Body of pancreas (tissue), 4 donors: ENCODE results near the gene CSDE1.

Source experiments
- POLR2A ChIP-seq, 3 donors: fragments of 450-650 bp; IDR thresholded peaks; one replicate each; pipeline ENCODE4 v1.6.1; 2016; ENCODE audit warnings: antibody characterized with exemption in 3 of 3, mild to moderate bottlenecking in 2 of 3
- TF ChIP-seq, protein P1 (sequence below), 7 experiments: fragments of 450-650 bp in 4 of 7; fragments of 200-600 bp in 3 of 7; sonication (generic) in 3 of 7; IDR thresholded peaks; one replicate each; pipeline ENCODE4 v1.5.1; 2016 to 2019; ENCODE audit warnings: antibody characterized with exemption in 7 of 7

DNA sequence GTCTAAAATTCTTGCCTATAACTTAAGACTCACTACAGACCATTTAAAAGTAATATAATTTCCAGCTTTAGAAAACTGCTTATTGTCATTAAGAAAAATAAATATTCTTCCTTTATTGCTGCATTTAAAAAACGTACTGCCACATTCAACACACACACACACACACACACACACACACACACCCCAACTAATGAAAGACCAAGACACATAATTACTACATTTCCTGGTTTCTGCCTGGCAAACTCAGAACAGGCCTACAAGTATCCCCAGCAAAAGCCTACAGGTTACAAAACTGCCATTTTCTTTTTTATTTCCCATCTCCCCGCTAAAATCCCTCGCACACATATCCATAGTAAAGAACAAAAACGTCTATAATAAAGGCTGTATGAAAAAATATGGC lies 89.4 kb downstream of the CSDE1 start:
- TF ChIP-seq, protein P1, sequence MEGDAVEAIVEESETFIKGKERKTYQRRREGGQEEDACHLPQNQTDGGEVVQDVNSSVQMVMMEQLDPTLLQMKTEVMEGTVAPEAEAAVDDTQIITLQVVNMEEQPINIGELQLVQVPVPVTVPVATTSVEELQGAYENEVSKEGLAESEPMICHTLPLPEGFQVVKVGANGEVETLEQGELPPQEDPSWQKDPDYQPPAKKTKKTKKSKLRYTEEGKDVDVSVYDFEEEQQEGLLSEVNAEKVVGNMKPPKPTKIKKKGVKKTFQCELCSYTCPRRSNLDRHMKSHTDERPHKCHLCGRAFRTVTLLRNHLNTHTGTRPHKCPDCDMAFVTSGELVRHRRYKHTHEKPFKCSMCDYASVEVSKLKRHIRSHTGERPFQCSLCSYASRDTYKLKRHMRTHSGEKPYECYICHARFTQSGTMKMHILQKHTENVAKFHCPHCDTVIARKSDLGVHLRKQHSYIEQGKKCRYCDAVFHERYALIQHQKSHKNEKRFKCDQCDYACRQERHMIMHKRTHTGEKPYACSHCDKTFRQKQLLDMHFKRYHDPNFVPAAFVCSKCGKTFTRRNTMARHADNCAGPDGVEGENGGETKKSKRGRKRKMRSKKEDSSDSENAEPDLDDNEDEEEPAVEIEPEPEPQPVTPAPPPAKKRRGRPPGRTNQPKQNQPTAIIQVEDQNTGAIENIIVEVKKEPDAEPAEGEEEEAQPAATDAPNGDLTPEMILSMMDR (IDR thresholded peaks at IDR 0.05), result no peak
- TF ChIP-seq POLR2A (IDR thresholded peaks at IDR 0.05), result no peak
